HG03280 (cell line): Measurements from ENCODE around the gene CWH43.
"Not testable (repeated sequence)": the region's sequence is repeated elsewhere in the genome, so short reads cannot be mapped to it uniquely, and the experiment has no call there.

ENCODE experiments used
- ATAC-seq: cut with Tn5 transposase; IDR thresholded peaks from one replicate; pipeline ENCODE4 v1.9.1; 2021; ENCODE audit warnings: mild to moderate bottlenecking, moderate library complexity; ENCODE audit not compliant: unreplicated experiment

Gene CWH43

DNA sequence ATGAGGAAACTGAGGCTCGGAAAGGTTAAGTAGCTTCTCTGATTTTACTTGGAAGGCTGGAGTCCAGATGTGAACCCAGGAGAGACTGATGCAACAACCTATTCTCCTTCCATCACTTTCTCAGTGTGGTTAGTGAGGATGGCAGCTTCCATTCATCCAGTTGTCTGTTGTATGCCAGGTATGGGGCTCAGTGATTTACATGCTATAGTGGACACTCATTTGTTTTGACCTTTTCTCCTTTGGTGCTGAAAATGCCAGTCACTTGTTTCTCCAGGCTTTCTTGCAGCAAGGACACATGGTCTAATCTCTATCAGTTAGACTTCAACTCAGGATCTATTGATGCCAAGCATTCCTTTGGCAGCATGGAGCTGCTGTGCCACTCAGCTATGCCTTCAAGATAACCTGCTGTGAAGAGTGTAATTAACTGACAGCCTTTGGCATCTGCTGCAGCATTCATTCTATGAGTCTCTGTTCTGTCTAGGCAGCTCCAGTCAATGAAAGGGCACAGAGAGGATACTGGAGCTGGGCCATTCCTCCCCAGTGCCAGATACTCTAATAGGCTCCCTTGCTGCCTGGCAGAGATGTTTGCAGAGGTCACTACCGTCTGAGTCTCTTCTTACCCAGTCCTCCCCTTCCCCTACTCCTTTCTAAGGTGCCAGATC lies 11.0 kb upstream of the CWH43 start:
- ATAC-seq = no peak

DNA sequence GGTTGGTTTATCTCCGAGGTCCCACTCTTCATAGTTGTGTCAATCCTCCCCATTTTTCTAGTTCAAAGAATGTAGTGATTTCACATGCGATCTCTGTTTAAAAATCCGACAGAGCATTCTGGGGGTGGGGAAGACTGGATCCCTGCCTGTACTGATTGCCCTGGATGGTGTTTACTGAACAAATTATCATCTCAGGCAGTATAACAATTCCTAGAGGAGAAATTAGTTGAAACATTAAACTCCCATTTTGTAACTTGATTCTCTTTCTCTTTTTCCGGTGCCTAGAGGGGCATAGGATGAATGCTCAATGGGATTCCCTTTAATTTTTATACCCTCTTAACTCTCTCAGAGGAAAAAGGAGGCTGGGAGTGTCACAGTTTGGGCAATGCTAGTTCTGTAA lies 10.0 kb upstream of the CWH43 start:
- no peak for ATAC-seq

DNA sequence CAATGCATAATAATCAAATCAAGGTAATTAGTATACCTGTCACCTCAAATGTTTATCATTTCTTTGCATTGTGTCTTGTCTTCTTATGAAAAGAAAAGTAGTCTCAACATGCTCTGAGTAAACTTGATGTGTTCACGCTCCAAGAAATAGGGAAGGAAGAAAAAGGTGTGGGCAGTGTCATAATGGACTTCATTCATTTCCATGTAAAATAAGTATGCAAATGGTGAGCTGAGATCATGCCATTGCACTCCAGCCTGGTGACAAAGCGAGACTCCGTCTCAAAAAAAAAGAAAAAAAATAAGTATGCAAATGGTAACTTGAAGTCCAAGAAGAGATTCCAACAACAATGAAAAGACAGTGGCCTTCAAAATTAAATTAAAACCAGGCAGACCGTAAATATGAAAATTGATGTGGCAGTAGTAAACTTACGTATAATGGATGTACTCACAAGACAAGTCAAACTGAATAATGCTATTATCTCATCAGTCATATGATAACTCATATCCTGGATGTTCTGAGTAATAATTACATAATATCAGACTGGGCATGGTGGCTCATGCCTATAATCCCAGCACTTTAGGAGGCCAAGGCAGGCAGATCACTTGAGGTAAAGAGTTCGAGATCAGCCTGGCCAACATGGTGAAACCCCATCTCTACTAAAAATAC lies 6.0 kb upstream of the CWH43 start:
- ATAC-seq = no peak

DNA sequence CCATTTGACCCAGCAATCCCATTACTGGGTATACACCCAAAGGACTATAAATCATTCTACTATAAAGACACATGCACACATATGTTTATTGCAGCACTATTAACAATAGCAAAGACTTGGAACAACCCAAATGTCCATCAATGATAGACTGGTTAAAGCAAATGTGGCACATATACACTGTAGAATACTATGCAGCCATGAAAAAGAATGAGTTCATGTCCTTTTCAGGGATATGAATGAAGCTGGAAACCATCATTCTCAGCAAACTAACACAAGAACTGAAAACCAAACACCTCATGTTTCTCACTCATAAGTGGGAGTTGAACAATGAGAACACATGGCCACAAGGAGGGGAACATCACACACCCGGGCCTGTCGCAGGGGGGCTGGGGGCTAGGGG lies 2.1 kb upstream of the CWH43 start:
- not testable (repeated sequence) for ATAC-seq

DNA sequence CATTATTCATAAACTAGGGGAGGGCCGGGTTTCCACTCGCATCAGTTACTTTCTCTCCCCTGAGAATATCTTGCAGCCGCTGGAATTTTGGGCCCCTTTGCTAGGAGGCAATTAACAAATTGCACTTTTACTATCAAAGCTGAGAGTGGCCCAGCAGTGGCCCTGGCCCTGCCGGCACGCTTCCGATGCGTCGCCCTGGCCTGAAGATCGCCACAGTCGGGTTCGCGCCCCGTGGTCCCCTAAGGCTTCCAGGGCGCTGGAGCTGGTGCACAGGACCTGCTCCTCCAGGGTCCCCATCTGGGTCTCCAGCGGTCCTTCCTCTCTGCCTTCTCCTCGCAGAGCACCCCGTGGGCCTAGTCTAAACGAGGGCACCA lies 486 bp upstream of the CWH43 start:
- ATAC-seq = no peak

DNA sequence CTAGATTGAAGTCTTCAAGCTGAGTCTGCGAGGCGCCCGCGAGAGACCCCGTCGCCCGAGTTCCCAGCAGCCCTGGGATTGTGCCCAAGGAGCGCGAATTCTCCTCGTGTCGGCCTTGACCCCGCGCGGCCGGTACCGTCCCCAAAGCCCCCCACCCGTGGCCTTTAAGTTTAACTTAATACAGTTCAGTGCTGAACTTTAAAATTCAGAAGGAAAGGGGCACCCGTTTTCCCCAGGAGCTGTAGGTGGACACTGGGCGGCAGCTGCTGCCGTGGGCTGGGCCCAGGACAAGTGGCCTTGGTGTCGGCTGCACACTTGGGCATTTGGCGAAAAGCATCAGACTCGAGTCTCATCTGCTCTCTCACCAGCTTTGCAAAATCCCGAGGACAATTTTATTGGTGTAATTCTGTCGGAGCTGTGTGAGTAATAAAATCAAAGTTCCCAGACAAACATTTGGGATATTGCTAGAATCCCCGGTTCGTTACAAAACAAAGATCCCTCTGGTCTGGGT lies 634 bp downstream of the CWH43 start:
- ATAC-seq = no peak

DNA sequence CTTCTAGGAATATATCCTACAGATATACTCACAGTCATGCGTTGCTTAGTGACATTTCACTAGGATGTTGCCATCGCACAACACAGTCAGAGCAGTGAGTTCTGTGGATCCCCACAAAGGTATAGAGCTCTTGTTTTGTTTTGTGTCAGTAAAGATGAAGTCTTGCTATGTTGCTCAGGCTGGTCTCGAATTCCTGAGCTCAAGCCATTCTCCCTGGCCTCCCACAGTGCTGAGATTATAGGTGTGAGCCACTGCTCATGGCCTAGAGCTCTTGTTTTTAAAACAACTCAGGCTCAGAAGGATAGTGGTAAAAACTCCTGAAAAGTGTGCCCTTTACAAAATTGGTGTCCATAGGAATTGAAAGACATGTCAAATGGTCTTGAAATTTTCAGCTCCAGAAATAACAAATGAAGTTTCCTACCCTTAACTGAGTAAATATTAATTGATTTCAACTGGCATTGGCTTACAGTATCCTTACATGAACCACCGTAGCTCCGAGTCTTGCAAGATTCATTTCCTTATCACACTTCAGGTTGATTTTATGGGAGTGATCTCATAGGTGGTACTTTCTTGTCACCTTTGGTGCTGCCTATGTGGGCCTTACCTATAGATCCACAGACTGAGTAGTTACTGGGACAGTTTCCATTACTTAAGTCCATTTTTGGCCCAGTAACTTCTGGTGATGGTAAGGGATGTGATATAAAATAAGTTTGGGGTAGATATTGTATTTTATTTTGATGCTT lies 3.6 kb downstream of the CWH43 start:
- ATAC-seq = no peak

DNA sequence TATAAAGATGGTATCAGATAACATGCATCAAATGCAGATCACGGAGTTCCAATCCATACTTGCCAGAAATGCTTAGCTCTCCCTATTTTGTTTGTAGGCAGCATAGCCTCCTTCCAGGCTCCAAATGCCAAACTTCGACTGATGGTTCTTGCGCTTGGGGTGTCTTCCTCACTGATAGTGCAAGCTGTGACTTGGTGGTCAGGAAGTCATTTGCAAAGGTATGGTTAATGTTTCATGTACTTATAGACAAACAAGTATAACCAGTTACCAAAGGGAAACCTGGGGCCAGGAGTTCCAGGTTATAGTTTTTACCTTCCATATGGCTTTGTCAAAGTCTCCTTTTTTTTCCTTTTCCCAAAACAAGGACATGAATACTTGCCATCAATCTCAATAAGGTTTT lies 5.3 kb downstream of the CWH43 start:
- ATAC-seq = no peak

DNA sequence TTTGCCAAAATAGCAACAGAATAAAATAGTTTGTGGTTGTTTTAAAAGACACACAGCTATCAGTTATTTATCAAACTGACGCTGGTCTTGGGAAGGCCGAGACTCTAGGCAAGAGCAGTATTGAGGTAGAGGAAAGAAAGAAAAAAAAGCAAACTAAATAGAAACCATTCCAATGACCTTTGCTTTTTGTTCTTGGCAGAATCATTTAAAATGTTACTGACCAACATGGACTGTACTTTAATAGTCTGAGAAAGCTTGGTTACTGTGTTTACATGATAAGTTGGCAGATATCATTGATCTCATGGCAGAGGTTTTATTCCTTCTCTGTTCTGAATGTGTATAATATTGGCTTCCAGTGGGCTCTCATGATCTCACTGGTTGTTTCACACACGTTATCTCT lies 11.9 kb downstream of the CWH43 start:
- ATAC-seq = no peak

DNA sequence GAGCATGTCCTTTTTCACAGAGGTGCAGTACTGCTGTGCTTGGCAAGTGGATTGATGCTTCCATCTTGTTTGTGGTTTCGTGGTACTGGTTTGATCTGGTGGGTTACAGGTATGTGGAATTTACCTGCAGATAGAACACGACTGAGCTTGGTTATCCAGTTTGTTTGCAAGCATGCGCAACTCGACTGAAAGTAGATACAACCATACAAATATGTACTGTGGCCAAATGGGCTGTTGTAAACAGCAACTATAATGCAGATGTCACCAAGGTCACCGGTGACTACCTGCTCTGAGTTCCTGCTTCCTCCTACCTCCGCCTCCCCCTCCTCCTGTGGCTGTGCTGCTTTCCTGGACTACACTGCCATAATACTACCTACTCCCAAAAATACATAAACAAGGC lies 12.4 kb downstream of the CWH43 start:
- ATAC-seq = no peak

DNA sequence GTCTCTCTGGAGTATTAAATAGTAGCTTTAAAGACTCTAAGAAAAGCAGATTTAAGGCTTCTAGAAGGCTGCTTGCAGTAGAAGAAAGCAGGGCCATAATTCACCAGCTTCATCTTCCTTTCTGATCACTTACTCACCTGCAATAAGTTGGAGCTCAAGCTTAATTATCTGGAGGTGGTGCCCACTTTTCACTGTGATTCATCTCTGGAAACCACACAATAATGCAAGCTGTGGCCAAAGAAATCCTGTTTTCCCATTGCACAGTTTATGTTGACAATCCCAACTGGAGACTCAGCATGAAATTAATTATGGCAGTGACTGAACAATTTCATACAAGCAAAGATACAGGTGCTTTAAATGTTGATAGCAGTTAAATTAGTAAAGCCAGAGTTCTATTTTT lies 14.7 kb downstream of the CWH43 start:
- no peak for ATAC-seq

DNA sequence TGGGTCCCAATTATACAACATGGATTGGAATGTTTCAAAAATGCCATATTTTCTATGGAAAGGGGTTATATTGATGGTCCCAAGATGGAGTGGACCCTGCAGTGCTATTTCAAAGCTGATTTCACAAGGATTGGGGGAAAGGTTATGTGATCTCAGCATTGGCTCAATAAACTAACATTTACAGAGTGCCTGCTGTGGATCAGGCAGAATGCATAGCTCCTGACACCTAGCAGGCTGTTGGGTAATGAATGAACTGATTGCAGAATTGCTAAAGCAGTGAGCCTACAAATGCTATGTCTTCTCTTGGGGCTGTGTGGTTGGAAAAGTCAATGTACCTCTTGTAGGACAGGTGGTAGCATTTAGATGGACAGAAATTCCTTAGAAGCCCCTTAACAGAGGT lies 16.9 kb downstream of the CWH43 start:
- no peak for ATAC-seq

DNA sequence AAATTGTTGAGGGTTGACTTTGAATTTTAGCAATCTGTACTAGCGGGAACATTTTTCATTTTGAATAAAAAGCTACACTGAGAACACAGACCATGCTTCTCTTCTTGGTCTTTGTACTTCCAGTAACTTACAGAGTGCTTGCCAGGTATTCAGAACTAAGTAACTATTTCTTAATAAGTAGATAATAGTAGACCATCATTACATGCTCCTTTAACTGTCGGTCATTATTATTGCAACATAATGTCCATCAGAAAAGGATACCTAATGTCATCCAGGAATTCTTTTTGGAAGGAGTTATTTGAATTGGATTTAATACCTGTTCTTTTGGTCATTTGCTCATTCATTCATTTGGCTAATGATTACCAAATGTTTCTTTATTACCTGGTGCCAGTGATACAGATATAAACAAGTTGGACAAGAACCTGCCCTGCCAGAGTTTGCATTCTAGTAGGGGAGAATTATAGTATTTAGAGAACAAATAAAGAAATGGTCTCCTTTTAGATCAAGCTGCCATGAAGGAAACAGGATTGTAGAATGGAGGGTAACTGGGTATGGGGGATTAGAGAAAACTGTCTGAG lies 32.7 kb downstream of the CWH43 start:
- ATAC-seq = no peak

DNA sequence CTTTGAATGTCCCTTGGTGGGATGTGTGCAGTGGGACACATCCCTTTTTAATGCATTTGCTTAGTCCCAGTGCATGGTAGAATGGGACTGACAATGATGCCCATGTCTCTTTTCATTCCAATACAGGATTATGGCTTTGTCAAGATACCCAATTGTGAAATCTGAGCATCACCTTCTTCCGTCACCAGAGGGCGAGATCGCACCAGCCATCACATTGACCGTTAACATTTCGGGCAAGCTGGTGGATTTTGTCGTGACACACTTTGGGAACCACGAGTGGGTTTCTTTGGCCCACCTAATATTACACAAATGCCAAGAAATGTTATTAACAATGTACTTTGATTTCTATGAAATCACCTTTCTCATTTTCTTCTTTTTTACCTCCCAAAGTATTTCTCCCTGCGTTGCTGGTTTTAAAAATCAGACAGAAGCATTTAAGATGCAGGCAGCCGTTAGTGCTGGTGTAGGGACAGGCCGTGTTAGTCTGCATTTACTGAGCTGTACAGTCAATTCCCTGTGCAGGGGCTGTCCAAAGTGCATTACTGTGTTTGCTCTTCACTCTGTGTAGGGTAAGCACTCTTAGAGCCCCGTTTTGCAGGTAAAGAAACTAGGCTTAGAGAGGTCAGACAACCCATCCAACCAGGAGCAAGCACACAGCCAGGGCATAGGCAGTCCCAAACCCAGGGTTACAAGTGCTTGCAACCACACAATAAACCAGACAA lies 46.5 kb downstream of the CWH43 start:
- no peak for ATAC-seq

DNA sequence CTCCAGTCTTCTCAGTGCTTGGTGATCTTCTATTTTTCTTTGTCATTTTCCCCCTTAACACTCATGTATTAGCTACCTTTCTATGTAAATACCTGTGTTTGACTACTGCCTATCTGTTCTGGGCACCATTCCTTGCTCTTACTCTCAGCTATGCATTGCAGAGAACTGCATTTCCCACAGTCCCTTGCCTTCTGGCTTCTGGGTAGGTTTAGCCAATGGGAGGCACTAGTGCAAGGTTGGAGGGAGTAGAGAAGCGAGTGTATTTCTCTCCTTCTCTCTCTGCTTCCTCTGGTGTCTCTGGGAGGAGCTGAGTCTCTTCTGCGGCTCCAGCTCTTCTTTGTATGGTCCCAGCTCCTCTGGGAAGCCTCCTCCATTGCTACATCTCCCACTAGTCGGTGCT lies 50.5 kb downstream of the CWH43 start:
- ATAC-seq = no peak

DNA sequence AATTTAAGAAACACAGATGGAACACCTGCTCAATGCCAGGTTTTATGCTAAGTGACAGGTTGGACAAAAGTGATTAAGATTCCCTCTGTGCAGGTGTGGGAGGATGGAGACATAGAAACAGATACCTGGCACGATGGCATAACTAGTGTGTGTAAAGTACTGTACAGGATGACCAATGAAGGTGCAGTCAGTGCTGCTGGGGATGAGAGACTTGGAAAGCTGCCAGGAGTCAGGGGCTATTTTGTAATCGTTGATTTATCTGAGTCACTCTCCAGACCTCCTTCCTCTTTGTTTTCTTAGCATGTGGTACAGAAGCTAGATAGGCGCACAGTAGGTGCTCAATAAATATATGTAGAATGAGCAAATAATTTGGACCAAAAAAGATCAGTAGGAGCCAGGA lies 58.2 kb downstream of the CWH43 start:
- no peak for ATAC-seq

DNA sequence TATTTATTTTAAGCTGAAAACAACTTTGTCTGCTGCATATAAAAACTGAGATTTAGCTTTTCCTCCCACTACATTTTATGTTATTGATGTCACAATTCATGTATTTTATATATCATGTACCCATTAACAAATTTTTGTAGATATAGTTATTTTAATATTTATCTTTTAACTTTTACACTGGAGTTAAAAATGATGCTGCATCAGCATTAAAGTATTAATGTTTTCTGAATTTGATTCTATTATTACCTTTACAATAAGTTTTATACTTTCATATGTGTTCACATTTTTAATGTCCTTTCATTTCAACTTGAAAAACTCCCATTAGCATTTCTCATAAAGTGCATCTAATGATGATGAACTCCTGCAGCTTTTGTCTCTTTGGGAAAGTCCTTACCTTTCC lies 72.2 kb downstream of the CWH43 start:
- no peak for ATAC-seq

DNA sequence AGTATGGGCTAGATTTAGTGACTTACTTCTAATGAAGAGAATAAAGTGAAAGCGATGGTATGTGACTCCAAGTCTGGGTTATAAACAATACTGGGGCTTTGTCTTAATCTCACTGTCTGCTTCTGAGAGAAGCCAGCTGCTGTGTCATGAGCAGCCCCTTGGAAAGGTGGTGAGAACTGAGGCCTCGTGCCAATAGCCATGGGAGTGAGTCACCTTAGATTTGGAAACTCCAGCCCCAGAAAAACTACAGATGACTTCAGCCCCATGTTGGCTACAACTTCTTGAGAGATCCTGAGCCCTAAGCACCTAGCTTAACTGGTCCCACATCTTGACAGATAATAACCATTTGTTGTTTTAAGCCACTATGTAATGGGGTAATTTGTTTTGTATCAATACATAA lies 77.6 kb downstream of the CWH43 start:
- no peak for ATAC-seq

DNA sequence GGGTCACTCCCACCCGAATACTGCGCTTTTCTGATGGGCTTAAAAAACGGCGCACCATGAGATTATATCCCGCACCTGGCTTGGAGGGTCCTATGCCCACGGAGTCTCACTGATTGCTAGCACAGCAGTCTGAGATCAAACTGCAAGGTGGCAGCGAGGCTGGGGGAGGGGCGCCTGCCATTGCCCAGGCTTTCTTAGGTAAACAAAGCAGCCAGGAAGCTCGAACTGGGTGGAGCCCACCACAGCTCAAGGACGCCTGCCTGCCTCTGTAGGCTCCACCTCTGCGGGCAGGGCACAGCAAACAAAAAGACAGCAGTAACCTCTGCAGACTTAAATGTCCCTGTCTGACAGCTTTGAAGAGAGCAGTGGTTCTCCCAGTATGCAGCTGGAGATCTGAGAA lies 86.1 kb downstream of the CWH43 start:
- ATAC-seq = not testable (repeated sequence)

DNA sequence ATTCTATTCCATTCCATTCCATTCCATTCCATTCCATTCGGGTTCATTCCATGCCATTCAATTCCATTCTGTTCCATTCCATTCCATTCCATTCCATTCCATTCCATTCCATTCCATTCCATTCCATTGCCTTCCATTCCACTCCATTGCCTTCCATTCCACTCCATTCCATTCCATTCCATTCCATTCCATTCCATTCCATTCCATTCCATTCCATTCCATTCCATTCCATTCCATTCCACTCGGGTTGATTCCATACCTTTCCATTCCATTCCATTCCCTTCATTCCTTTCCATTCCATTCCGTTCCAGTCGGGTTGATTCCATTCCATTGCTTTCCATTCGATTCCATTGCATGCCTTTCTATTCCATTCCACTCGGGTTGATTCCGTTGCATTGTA lies 105.8 kb downstream of the CWH43 start:
- not testable (repeated sequence) for ATAC-seq

DNA sequence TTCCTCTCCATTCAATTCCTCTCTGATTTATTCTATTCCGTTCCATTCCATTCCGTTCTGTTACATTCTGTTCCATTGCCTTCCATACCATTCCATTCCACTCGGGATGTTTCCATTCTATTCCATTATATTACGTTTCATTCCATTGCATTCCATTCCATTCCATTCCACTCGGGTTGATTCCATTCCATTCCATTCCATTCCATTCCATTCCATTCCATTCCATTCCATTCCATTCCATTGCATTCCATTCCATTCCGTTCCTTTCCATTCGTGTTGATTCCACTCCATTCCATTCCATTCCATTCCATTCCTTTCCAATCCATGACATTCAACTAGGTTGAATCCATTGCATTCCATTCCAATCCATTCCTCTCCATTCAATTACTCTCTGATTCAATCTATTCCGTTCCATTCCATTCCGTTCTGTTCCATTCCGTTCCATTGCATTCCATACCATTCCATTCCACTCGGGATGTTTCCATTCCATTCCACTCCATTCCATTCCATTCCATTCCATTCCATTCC lies 106.6 kb downstream of the CWH43 start:
- ATAC-seq = peak; percentile 56
